Testis (tissue), 5 donors: ENCODE data around the gene MKKS. TPM values are rescaled to one million over a fixed set of nuclear protein-coding genes. Genes with fewer than 3 reads are reported as not detected.
A peak's percentile ranks its signal among the peaks of the same experiment; 100 is the strongest.

Experiments used
- DNase-seq: peaks from one replicate; pipeline ENCODE4 v3.0.0-alpha.2; 2019
- H3K27ac ChIP-seq, 2 donors: fragments of 200-600 bp; sonication (generic); one replicate each; pipeline ENCODE4 v1.5.1; 2019
- H3K27me3 ChIP-seq: fragments of 200-600 bp; sonication (generic); one replicate; pipeline ENCODE4 v1.5.1; 2019
- H3K36me3 ChIP-seq: fragments of 200-600 bp; sonication (generic); one replicate; pipeline ENCODE4 v1.5.1; 2017; ENCODE audit warnings: low read depth; ENCODE audit errors: missing control alignments
- H3K4me1 ChIP-seq: fragments of 200-600 bp; sonication (generic); one replicate; pipeline ENCODE4 v1.5.1; 2019
- H3K4me3 ChIP-seq, 2 donors: fragments of 200-600 bp; sonication (generic); one replicate each; pipeline ENCODE4 v1.5.1; 2017 to 2019
- H3K9me3 ChIP-seq: fragments of 200-600 bp; sonication (generic); one replicate; pipeline ENCODE4 v1.5.1; 2017
- POLR2A ChIP-seq: fragments of 450-650 bp; IDR thresholded peaks from one replicate; pipeline ENCODE4 v1.6.1; 2017; ENCODE audit warnings: antibody characterized with exemption, mild to moderate bottlenecking, moderate library complexity
- WGBS, 2 donors: methylation state at CpG; one replicate each; pipeline ENCODE4 v1.1.5; 2018; 5-methylcytosine and 5-hydroxymethylcytosine counted together
- intact Hi-C: fragments of 100-400 bp; cut with DNase I; formaldehyde crosslinking; loops from one replicate; pipeline ENCODE4 v1.15.1; 2023; ENCODE audit warnings: low total_unique reads
- long read RNA-seq, 2 donors: transcript quantifications; one replicate each; lab custom pipeline, GENCODE V29; 2026
- polyA plus RNA-seq: library from polyadenylated mRNA; stranded (reverse); fragments of 350-450 nt; fragmentation: Illumina TruSeq; extraction: RNeasy Lipid Tissue Mini Kit (QIAGEN cat#74804); gene quantifications from one replicate; pipeline ENCODE4 v1.2.3, GENCODE V29; 2014; ENCODE audit warnings: low read depth, low replicate concordance; ENCODE audit not compliant: insufficient read depth
- total RNA-seq, 2 donors: library from RNA; depleted of rRNA; stranded (reverse); fragments of >200 nt; gene quantifications; one replicate each; pipeline ENCODE4 v1.2.3, GENCODE V29; 2016
- TF ChIP-seq, protein P1 (sequence below), 3 experiments: fragments of 450-650 bp in 2 of 3; fragments of 200-600 bp in 1 of 3; sonication (generic) in 1 of 3; IDR thresholded peaks; one replicate each; pipeline ENCODE4 v1.5.1; 2016 to 2019; ENCODE audit warnings: antibody characterized with exemption in 3 of 3, mild to moderate bottlenecking in 2 of 3, moderate library complexity in 1 of 3

Gene MKKS
- total RNA-seq (10 to 100 TPM; 15.7 to 16.0 TPM), polyA plus RNA-seq (37.1 TPM)
- long read RNA-seq, donor 1, full-length matches to known transcripts = 10 of 61 reads
- long read RNA-seq, donor 1, partial matches to known transcripts = 51 of 61 reads
- long read RNA-seq, donor 1, other reads (novel, unspliced or antisense) = 0 of 61 reads
- long read RNA-seq, donor 2, full-length matches to known transcripts = 5 of 44 reads
- long read RNA-seq, donor 2, partial matches to known transcripts = 39 of 44 reads
- long read RNA-seq, donor 2, other reads (novel, unspliced or antisense) = 0 of 44 reads

DNA sequence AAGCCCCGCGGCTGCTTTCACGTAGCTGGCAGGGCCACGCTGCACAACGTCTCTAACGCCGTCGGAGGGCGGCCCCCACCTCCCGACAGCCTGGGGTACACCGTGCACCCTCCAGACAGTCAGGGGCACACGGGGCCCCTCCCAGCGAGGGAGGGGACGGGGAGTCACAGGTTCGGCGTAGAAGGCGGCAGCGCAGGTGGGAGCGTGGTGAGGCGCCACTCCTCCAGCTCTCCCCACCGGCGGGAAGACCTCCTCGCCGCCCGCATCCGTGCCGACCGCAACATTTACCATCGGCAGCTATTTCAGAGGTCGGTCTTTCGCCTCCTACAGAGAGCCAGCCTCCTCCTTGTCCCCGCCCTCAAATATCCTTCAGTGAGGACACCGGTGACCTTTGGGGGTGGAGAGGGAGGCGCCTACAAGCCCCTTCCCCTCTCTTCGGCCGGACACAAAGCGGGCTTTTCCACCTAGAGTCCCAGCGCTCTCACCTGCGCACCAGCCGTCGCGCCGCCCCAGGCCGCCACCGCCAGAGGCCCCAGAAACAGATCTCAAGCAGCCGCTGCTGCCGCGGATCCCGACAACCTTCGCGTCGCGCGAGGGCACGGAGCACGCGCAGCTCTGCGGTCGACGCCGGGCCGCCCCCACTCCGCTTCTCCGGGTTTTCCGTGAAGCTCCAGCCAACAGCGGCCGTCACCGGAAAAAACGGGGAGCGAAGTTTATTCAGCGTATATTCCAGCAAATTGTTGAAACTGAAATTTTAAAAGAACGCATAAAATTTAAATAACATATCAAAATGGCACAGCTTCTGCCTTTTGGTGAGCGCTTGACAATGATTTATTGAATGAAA lies at the start of gene MKKS:
MKKS (minus strand) TSS at position 600 of the 844 bp plus-strand sequence. CDS start 20,708 bp downstream, outside the sequence.
- WGBS, 2 donors = 0 to 1% methylated on average over 26 to 59 of the region's 73 CpGs
- intact Hi-C loops = no loop called here
- H3K9me3 ChIP-seq = no peaks in the 10 kb centered on the region
- peaks cover 12% of the 10 kb centered on the region for H3K4me1 ChIP-seq
- no peaks in the 10 kb centered on the region for H3K27me3 ChIP-seq
- H3K4me3 ChIP-seq = peak within 1 kb of the TSS; percentile 68 to 84
- DNase-seq = peak; percentile 88
- no peaks in the 10 kb centered on the region for H3K36me3 ChIP-seq
- TF ChIP-seq POLR2A = no peak
- TF ChIP-seq, protein P1, sequence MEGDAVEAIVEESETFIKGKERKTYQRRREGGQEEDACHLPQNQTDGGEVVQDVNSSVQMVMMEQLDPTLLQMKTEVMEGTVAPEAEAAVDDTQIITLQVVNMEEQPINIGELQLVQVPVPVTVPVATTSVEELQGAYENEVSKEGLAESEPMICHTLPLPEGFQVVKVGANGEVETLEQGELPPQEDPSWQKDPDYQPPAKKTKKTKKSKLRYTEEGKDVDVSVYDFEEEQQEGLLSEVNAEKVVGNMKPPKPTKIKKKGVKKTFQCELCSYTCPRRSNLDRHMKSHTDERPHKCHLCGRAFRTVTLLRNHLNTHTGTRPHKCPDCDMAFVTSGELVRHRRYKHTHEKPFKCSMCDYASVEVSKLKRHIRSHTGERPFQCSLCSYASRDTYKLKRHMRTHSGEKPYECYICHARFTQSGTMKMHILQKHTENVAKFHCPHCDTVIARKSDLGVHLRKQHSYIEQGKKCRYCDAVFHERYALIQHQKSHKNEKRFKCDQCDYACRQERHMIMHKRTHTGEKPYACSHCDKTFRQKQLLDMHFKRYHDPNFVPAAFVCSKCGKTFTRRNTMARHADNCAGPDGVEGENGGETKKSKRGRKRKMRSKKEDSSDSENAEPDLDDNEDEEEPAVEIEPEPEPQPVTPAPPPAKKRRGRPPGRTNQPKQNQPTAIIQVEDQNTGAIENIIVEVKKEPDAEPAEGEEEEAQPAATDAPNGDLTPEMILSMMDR (IDR thresholded peaks at IDR 0.05) = no peak
- H3K27ac ChIP-seq = peak within 1 kb of the TSS; percentile 86 to 92

DNA sequence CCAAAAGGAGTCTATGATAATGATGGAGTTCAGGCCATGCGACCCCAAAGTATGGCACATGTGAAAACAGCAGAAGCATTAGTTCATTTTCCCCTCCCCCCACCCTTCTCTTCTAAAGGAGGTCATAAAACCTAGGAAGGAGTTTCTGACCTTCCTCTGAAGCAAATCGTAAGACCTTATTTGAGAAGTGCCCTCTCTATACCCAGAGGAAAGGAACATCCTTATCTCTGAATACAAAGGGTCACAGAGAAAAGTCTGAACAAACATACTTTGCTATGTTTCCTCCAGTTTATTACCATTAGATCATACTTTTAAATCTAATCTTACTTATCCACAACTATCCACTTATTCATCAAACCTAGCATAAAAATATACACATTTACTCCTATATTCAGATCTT lies 49.7 kb upstream of the MKKS start:
- intact Hi-C loops = no loop called here
- Histone ChIP-seq H3K27ac (no peak overlapping the region), H3K36me3 (no peaks in the 10 kb centered on the region), H3K27me3 (no peaks in the 10 kb centered on the region), H3K4me3 (no peak overlapping the region), H3K9me3 (no peaks in the 10 kb centered on the region), H3K4me1 (no peaks in the 10 kb centered on the region)
- TF ChIP-seq, protein P1 (IDR thresholded peaks at IDR 0.05) = no peak
- TF ChIP-seq POLR2A = no peak
- DNase-seq = no peak
- 60 to 73% methylated on average over 2 of the region's 2 CpGs for WGBS, 2 donors

DNA sequence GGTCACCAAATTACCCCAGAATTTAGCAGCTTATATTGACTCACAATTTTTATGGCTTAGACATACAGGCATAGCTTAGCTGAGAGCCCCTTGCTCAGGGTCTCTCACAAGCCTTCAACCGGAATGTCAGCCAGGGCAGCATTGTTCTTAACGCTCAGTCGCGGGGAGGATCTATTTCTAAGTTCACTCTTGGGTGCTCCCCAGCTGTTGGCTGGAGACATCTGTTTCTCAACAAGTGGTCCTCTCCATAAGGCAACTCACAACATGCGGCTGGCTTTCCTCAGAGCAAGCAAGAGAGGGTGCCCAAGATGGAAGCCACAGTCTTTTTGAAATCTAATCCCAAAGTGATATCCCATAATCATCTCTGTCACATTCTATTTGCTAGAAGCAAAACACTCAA lies 47.7 kb upstream of the MKKS start:
- no peaks in the 10 kb centered on the region for H3K9me3 ChIP-seq
- H3K4me1 ChIP-seq = no peaks in the 10 kb centered on the region
- DNase-seq = no peak
- H3K27ac ChIP-seq = no peak overlapping the region
- WGBS, 2 donors = 71 to 81% methylated on average over 5 of the region's 5 CpGs
- no peaks in the 10 kb centered on the region for H3K36me3 ChIP-seq
- H3K4me3 ChIP-seq = no peak overlapping the region
- H3K27me3 ChIP-seq = no peaks in the 10 kb centered on the region
- intact Hi-C loops = no loop called here
- TF ChIP-seq, protein P1 (IDR thresholded peaks at IDR 0.05) = no peak
- no peak for TF ChIP-seq POLR2A

DNA sequence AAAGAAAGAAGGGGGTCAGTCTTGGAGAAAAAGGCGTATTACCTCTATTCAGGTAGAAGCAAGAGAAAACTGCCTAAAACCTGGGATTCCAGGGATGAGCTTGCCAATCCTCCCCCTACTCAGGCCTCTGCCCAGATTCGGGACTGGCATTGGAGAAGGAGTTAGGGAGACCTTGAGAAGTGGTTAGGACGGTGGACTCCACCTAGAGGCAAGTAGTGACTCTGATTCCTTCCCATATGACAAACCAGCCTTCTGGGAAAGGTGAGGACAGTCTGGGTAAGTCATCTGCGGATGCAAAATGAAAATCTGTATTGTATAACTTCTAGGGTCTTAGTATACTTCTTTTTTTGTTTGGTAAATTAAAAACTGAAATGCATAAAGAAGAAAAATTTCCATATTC lies 44.9 kb upstream of the MKKS start:
- Histone ChIP-seq H3K27ac (no peak overlapping the region), H3K9me3 (no peaks in the 10 kb centered on the region), H3K36me3 (no peaks in the 10 kb centered on the region), H3K27me3 (no peaks in the 10 kb centered on the region), H3K4me1 (peaks cover 17% of the 10 kb centered on the region), H3K4me3 (no peak overlapping the region)
- no peak for TF ChIP-seq POLR2A
- TF ChIP-seq, protein P1 (IDR thresholded peaks at IDR 0.05) = no peak
- WGBS, 2 donors = 92 to 97% methylated on average over 4 of the region's 4 CpGs
- DNase-seq = no peak
- intact Hi-C loops = no loop called here
